Measurements from ENCODE around the gene RPL27. TPM values are rescaled to one million over a fixed set of nuclear protein-coding genes. Genes with fewer than 3 reads are reported as not detected.
"Not testable (repeated sequence)": the region's sequence is repeated elsewhere in the genome, so short reads cannot be mapped to it uniquely, and the experiment has no call there.

Gene RPL27
- total RNA-seq, 1 experiment from 2014 or later: 513 TPM

- TF ChIP-seq, protein P1, sequence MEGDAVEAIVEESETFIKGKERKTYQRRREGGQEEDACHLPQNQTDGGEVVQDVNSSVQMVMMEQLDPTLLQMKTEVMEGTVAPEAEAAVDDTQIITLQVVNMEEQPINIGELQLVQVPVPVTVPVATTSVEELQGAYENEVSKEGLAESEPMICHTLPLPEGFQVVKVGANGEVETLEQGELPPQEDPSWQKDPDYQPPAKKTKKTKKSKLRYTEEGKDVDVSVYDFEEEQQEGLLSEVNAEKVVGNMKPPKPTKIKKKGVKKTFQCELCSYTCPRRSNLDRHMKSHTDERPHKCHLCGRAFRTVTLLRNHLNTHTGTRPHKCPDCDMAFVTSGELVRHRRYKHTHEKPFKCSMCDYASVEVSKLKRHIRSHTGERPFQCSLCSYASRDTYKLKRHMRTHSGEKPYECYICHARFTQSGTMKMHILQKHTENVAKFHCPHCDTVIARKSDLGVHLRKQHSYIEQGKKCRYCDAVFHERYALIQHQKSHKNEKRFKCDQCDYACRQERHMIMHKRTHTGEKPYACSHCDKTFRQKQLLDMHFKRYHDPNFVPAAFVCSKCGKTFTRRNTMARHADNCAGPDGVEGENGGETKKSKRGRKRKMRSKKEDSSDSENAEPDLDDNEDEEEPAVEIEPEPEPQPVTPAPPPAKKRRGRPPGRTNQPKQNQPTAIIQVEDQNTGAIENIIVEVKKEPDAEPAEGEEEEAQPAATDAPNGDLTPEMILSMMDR (IDR thresholded peaks at IDR 0.05): no peak
- no peak for TF ChIP-seq SIN3A (IDR thresholded peaks at IDR 0.05; ENCODE audit: borderline replicate concordance, insufficient read depth, low read depth, low read length)
- TF ChIP-seq TCF7L2 (IDR thresholded peaks at IDR 0.05; ENCODE audit: low read depth, low read length): no peak
- TF ChIP-seq, protein P2, sequence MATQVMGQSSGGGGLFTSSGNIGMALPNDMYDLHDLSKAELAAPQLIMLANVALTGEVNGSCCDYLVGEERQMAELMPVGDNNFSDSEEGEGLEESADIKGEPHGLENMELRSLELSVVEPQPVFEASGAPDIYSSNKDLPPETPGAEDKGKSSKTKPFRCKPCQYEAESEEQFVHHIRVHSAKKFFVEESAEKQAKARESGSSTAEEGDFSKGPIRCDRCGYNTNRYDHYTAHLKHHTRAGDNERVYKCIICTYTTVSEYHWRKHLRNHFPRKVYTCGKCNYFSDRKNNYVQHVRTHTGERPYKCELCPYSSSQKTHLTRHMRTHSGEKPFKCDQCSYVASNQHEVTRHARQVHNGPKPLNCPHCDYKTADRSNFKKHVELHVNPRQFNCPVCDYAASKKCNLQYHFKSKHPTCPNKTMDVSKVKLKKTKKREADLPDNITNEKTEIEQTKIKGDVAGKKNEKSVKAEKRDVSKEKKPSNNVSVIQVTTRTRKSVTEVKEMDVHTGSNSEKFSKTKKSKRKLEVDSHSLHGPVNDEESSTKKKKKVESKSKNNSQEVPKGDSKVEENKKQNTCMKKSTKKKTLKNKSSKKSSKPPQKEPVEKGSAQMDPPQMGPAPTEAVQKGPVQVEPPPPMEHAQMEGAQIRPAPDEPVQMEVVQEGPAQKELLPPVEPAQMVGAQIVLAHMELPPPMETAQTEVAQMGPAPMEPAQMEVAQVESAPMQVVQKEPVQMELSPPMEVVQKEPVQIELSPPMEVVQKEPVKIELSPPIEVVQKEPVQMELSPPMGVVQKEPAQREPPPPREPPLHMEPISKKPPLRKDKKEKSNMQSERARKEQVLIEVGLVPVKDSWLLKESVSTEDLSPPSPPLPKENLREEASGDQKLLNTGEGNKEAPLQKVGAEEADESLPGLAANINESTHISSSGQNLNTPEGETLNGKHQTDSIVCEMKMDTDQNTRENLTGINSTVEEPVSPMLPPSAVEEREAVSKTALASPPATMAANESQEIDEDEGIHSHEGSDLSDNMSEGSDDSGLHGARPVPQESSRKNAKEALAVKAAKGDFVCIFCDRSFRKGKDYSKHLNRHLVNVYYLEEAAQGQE (IDR thresholded peaks at IDR 0.05; ENCODE audit: insufficient read depth in 1 of 2, low read depth in 2 of 2, low read length in 1 of 2): no peak
- no peak for TF ChIP-seq POLR2AphosphoS5 (IDR thresholded peaks at IDR 0.05; ENCODE audit: low read depth, low read length)
- CTCF ChIA-PET: no interaction called here
- ATAC-seq: no peak
- H3K9me3 ChIP-seq (ENCODE audit: control insufficient read depth, insufficient read depth, low read depth, low read length): no peaks in the 10 kb centered on the region
- H3K36me3 ChIP-seq (ENCODE audit: control insufficient read depth, insufficient read depth, low read length): peaks cover 17% of the 10 kb centered on the region
- peak overlapping the region; percentile 86 for H3K27ac ChIP-seq (ENCODE audit: low read length)
- intact Hi-C loops (cut with micrococcal nuclease; ENCODE audit: unreplicated experiment): no loop called here
- no TSS peak for BruUV-seq (replicated peaks)
- no peaks in the 10 kb centered on the region for H3K27me3 ChIP-seq (ENCODE audit: control insufficient read depth, insufficient read depth, low read length)
- POLR2A ChIA-PET: interaction anchor here (0.6 to 1.2 kb wide), 7 partner anchors 9 to 320 kb away, joined by 3 to 9 read pairs (median 4); partner anchors contain the start of genes IFI35, PTGES3L and RUNDC1
- DNase-seq (ENCODE audit: low read depth, low spot score): no peak
- peaks cover 19% of the 10 kb centered on the region for H3K4me1 ChIP-seq (ENCODE audit: control insufficient read depth, insufficient read depth, low read length)
- peak overlapping the region; percentile 79 to 96 for H3K4me3 ChIP-seq (ENCODE audit: low read depth in 2 of 2, low read length in 2 of 2)
- in situ Hi-C loops (cut with HindIII; ENCODE audit: low pct_unique_long_range_greater_than_20kb, low sequenced_read_pairs): no loop called here
Observed at GRCh38 chr17:42997390-42997983, 732 bp upstream of the RPL27 start.

GRCh38 chr17:42999003-42999525 is 845 bp downstream of the RPL27 start:
- DNase-seq (ENCODE audit: low read depth, low spot score): no peak
- peaks cover 19% of the 10 kb centered on the region for H3K4me1 ChIP-seq (ENCODE audit: control insufficient read depth, insufficient read depth, low read length)
- peak overlapping the region; percentile 92 for H3K27ac ChIP-seq (ENCODE audit: low read length)
- TF ChIP-seq SIN3A (IDR thresholded peaks at IDR 0.05; ENCODE audit: borderline replicate concordance, insufficient read depth, low read depth, low read length): no peak
- TF ChIP-seq TCF7L2 (IDR thresholded peaks at IDR 0.05; ENCODE audit: low read depth, low read length): no peak
- TF ChIP-seq, protein P2 (IDR thresholded peaks at IDR 0.05; ENCODE audit: insufficient read depth in 1 of 2, low read depth in 2 of 2, low read length in 1 of 2): no peak
- TF ChIP-seq, protein P1 (IDR thresholded peaks at IDR 0.05): no peak
- no peak for TF ChIP-seq POLR2AphosphoS5 (IDR thresholded peaks at IDR 0.05; ENCODE audit: low read depth, low read length)
- CTCF ChIA-PET: no interaction called here
- no peak for ATAC-seq
- peaks cover 17% of the 10 kb centered on the region for H3K36me3 ChIP-seq (ENCODE audit: control insufficient read depth, insufficient read depth, low read length)
- H3K4me3 ChIP-seq (ENCODE audit: low read depth in 2 of 2, low read length in 2 of 2): peak overlapping the region; percentile 79 to 96
- POLR2A ChIA-PET: no interaction called here
- H3K27me3 ChIP-seq (ENCODE audit: control insufficient read depth, insufficient read depth, low read length): no peaks in the 10 kb centered on the region
- H3K9me3 ChIP-seq (ENCODE audit: control insufficient read depth, insufficient read depth, low read depth, low read length): no peaks in the 10 kb centered on the region
- in situ Hi-C loops (cut with HindIII; ENCODE audit: low pct_unique_long_range_greater_than_20kb, low sequenced_read_pairs): no loop called here
- intact Hi-C loops (cut with micrococcal nuclease; ENCODE audit: unreplicated experiment): no loop called here
- no TSS peak for BruUV-seq (replicated peaks)

DNA sequence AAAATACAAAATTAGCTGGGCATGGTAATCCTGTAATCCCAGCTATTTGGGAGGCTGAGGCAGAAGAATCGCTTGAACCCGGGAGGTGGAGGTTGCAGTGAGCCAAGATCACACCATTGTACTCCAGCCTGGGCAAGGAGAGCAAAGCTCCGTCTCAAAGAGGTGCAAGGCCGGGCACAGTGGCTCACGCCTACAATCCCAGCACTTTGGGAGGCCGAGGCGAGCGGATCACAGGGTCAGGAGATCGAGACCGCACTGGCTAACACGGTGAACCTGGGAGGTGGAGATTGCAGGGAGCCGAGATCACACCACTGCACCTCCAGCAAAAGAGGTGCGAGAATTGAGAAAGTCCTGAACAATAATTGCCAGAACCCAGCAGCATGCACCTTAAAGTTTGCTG is 2.7 kb downstream of the RPL27 start:
- H3K27ac ChIP-seq (ENCODE audit: low read length); H3K9me3 ChIP-seq (ENCODE audit: control insufficient read depth, insufficient read depth, low read depth, low read length); H3K4me3 ChIP-seq (ENCODE audit: low read depth in 2 of 2, low read length in 2 of 2); DNase-seq (ENCODE audit: low read depth, low spot score); in situ Hi-C loops (cut with HindIII; ENCODE audit: low pct_unique_long_range_greater_than_20kb, low sequenced_read_pairs); CTCF ChIA-PET; intact Hi-C loops (cut with micrococcal nuclease; ENCODE audit: unreplicated experiment); ATAC-seq; H3K27me3 ChIP-seq (ENCODE audit: control insufficient read depth, insufficient read depth, low read length): not testable (repeated sequence)
- Histone ChIP-seq H3K4me1 (ENCODE audit: control insufficient read depth, insufficient read depth, low read length) (peaks cover 19% of the 10 kb centered on the region), H3K36me3 (ENCODE audit: control insufficient read depth, insufficient read depth, low read length) (peaks cover 17% of the 10 kb centered on the region)
- POLR2A ChIA-PET: interaction anchor here (0.7 kb wide), 1 partner anchor 1158 kb away, joined by 5 read pairs; no protein-coding TSS in a partner anchor
- BruUV-seq (replicated peaks): TSS peak; percentile 30
